ENCODE measurements around the gene RNF17.

The RNF17 gene

GRCh38 chr13:24861617-24862362 is 97.8 kb downstream of the RNF17 start:
- DNase-seq (ENCODE audit: low read depth in 2 of 2) = no peak

GRCh38 chr13:24863748-24864540 is 100.0 kb downstream of the RNF17 start:
- DNase-seq (ENCODE audit: low read depth in 2 of 2) = no peak

- no peak for DNase-seq (ENCODE audit: low read depth in 2 of 2)
Observed at GRCh38 chr13:24864579-24864978, 100.6 kb downstream of the RNF17 start.

- no peak for DNase-seq (ENCODE audit: low read depth in 2 of 2)
Observed at GRCh38 chr13:24865163-24865953, 101.4 kb downstream of the RNF17 start.

GRCh38 chr13:24866488-24866887 is 102.5 kb downstream of the RNF17 start:
- no peak for DNase-seq (ENCODE audit: low read depth in 2 of 2)

GRCh38 chr13:24868874-24869273 is 104.9 kb downstream of the RNF17 start:
- no peak for DNase-seq (ENCODE audit: low read depth in 2 of 2)

GRCh38 chr13:24870380-24870760 is 106.4 kb downstream of the RNF17 start:
- no peak for DNase-seq (ENCODE audit: low read depth in 2 of 2)

- no peak for DNase-seq (ENCODE audit: low read depth in 2 of 2)
Observed at GRCh38 chr13:24875566-24875965, 111.6 kb downstream of the RNF17 start.

- DNase-seq (ENCODE audit: low read depth in 2 of 2) = no peak
Observed at GRCh38 chr13:24877531-24877930, 113.6 kb downstream of the RNF17 start.

GRCh38 chr13:24878340-24878739 is 114.4 kb downstream of the RNF17 start:
- no peak for DNase-seq (ENCODE audit: low read depth in 2 of 2)

- DNase-seq (ENCODE audit: low read depth in 2 of 2) = no peak
Observed at GRCh38 chr13:24882665-24883064, 118.7 kb downstream of the RNF17 start.

- no peak for DNase-seq (ENCODE audit: low read depth in 2 of 2)
Observed at GRCh38 chr13:24887759-24888158, 123.8 kb downstream of the RNF17 start.

GRCh38 chr13:24888291-24888931 is 124.4 kb downstream of the RNF17 start:
- DNase-seq (ENCODE audit: low read depth in 2 of 2) = no peak

GRCh38 chr13:24890256-24890655 is 126.3 kb downstream of the RNF17 start:
- DNase-seq (ENCODE audit: low read depth in 2 of 2) = no peak

GRCh38 chr13:24891476-24892108 is 127.6 kb downstream of the RNF17 start:
- no peak for DNase-seq (ENCODE audit: low read depth in 2 of 2)

- no peak for DNase-seq (ENCODE audit: low read depth in 2 of 2)
Observed at GRCh38 chr13:24892829-24893228, 128.9 kb downstream of the RNF17 start.

GRCh38 chr13:24893863-24894262 is 129.9 kb downstream of the RNF17 start:
- no peak for DNase-seq (ENCODE audit: low read depth in 2 of 2)

- no peak for DNase-seq (ENCODE audit: low read depth in 2 of 2)
Observed at GRCh38 chr13:24894277-24894971, 130.5 kb downstream of the RNF17 start.

GRCh38 chr13:24894972-24895300 is 131.0 kb downstream of the RNF17 start:
- no peak for DNase-seq (ENCODE audit: low read depth in 2 of 2)

GRCh38 chr13:24896061-24896460 is 132.1 kb downstream of the RNF17 start:
- no peak for DNase-seq (ENCODE audit: low read depth in 2 of 2)

- no peak for DNase-seq (ENCODE audit: low read depth in 2 of 2)
Observed at GRCh38 chr13:24897293-24897692, 133.3 kb downstream of the RNF17 start.

All from stimulated activated CD4-positive, alpha-beta T cell treated with anti-CD3 and anti-CD28 coated beads, Interleukin-15, amount 100 ng/mL, for 48 hours (primary cell).